Osteoblast (primary cell): ENCODE results near the gene LIN28B. TPM values are rescaled to one million over a fixed set of nuclear protein-coding genes. Genes with fewer than 3 reads are reported as not detected.
"Not testable (repeated sequence)": the region's sequence is repeated elsewhere in the genome, so short reads cannot be mapped to it uniquely, and the experiment has no call there.

ENCODE experiments used
- DNase-seq: peaks from one replicate; pipeline ENCODE4 v3.0.0; 2011; ENCODE audit warnings: low spot score, mixed read lengths; ENCODE audit not compliant: insufficient read length; ENCODE audit errors: missing footprints
- H2AFZ ChIP-seq: 2 replicates; pipeline ENCODE4 v1.6.0; 2011; ENCODE audit warnings: mild to moderate bottlenecking, low read length
- H3K27ac ChIP-seq: 2 replicates; pipeline ENCODE4 v1.5.1; 2011; ENCODE audit warnings: mild to moderate bottlenecking, low read depth, low read length, moderate library complexity
- H3K27me3 ChIP-seq: 2 replicates; pipeline ENCODE4 v1.6.0; 2012; ENCODE audit warnings: mild to moderate bottlenecking, control low read depth, inconsistent platforms, low read length, moderate library complexity; ENCODE audit not compliant: insufficient read depth
- H3K36me3 ChIP-seq: 2 replicates; pipeline ENCODE4 v1.5.1; 2011; ENCODE audit warnings: mild to moderate bottlenecking, low read length, control low read depth, moderate library complexity; ENCODE audit not compliant: insufficient read depth
- H3K4me1 ChIP-seq: 2 replicates; pipeline ENCODE4 v1.5.1; 2011; ENCODE audit warnings: mild to moderate bottlenecking, low read length, control low read depth, moderate library complexity; ENCODE audit not compliant: insufficient read depth
- H3K4me2 ChIP-seq: 2 replicates; pipeline ENCODE4 v1.6.0; 2011; ENCODE audit warnings: mild to moderate bottlenecking, low read length; ENCODE audit not compliant: insufficient read depth
- H3K4me3 ChIP-seq: fragments of 200-600 bp; sonication (generic); 3 replicates; pipeline ENCODE4 v1.5.1; 2012; ENCODE audit warnings: mild to moderate bottlenecking, low read length, inconsistent platforms; ENCODE audit not compliant: insufficient read depth
- H3K79me2 ChIP-seq: 2 replicates; pipeline ENCODE4 v1.6.0; 2012; ENCODE audit warnings: mild to moderate bottlenecking, low read length, control low read depth, inconsistent platforms; ENCODE audit not compliant: insufficient read depth
- H3K9me3 ChIP-seq: 2 replicates; pipeline ENCODE4 v1.5.1; 2011; ENCODE audit warnings: low read depth, low read length, control low read depth
- H4K20me1 ChIP-seq: 2 replicates; pipeline ENCODE4 v1.6.0; 2012; ENCODE audit warnings: mild to moderate bottlenecking, low read length, control low read depth; ENCODE audit not compliant: insufficient read depth
- CTCF ChIP-seq: IDR thresholded peaks from 2 replicates; pipeline ENCODE4 v1.5.1; 2011; ENCODE audit warnings: mild to moderate bottlenecking, low read depth, low read length, moderate library complexity; ENCODE audit errors: extremely low read depth
- total RNA-seq: library from RNA; depleted of rRNA; stranded (reverse); fragments of >200 nt; gene quantifications from 2 replicates; pipeline ENCODE4 v1.2.3, GENCODE V29; 2012

The LIN28B gene
- total RNA-seq, 1 donor, result not detected

GRCh38 chr6:105080279-105080678, 123.4 kb downstream of the LIN28B start:
- no peak overlapping the region for H3K4me2 ChIP-seq
- H2AFZ ChIP-seq, result no peak overlapping the region
- H3K27me3 ChIP-seq, result peaks cover 9% of the 10 kb centered on the region
- H3K36me3 ChIP-seq, result no peaks in the 10 kb centered on the region
- no peaks in the 10 kb centered on the region for H4K20me1 ChIP-seq
- H3K9me3 ChIP-seq, result no peaks in the 10 kb centered on the region
- DNase-seq, result no peak
- peaks cover 3% of the 10 kb centered on the region for H3K4me1 ChIP-seq
- H3K27ac ChIP-seq, result no peak overlapping the region
- no peak overlapping the region for H3K4me3 ChIP-seq
- TF ChIP-seq CTCF, result no peak
- H3K79me2 ChIP-seq, result no peaks in the 10 kb centered on the region

- H3K4me1 ChIP-seq, H3K27me3 ChIP-seq, DNase-seq, H3K9me3 ChIP-seq, H3K27ac ChIP-seq, H3K79me2 ChIP-seq, H2AFZ ChIP-seq, H3K36me3 ChIP-seq, H3K4me2 ChIP-seq, H4K20me1 ChIP-seq, H3K4me3 ChIP-seq: not testable (repeated sequence)
Measured at GRCh38 chr6:105081662-105082061, 124.8 kb downstream of the LIN28B start.

DNA sequence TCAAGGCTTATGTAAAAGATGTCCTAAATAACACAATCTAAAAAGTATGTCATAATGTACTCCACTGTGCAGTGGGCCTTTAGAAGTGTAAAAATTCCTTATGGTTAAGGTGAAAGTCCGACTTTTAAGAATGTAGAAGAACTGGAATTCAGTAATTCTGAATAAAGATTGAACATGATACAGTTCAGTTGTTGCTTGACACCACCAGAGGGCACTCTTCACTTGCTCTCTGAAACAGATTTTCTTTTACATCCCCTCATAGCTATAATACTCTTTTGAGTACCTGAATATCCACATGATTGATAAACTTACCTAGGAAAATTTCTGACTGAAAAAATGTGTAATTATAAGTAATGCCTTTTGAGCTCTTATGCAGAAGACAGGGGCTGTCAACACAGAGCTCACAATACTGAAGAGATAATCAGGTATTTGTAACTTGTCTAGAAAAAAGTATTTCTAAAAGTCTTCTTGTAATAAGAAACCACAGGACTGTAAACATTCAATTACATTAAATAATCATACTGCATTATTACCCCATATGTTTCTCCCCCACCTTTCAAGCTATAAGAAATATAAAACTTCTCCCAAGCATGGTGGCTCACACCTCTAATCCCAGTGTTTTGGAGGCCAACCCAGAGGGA, 130.8 kb downstream of the LIN28B start:
- no peaks in the 10 kb centered on the region for H3K9me3 ChIP-seq
- no peaks in the 10 kb centered on the region for H3K36me3 ChIP-seq
- H3K4me3 ChIP-seq, result no peak overlapping the region
- peak; percentile 70 for DNase-seq
- no peak overlapping the region for H3K4me2 ChIP-seq
- peak; percentile 80 for TF ChIP-seq CTCF
- no peaks in the 10 kb centered on the region for H3K79me2 ChIP-seq
- H3K27ac ChIP-seq, result no peak overlapping the region
- H2AFZ ChIP-seq, result no peak overlapping the region
- H3K4me1 ChIP-seq, result no peaks in the 10 kb centered on the region
- no peaks in the 10 kb centered on the region for H4K20me1 ChIP-seq
- H3K27me3 ChIP-seq, result no peaks in the 10 kb centered on the region

DNA sequence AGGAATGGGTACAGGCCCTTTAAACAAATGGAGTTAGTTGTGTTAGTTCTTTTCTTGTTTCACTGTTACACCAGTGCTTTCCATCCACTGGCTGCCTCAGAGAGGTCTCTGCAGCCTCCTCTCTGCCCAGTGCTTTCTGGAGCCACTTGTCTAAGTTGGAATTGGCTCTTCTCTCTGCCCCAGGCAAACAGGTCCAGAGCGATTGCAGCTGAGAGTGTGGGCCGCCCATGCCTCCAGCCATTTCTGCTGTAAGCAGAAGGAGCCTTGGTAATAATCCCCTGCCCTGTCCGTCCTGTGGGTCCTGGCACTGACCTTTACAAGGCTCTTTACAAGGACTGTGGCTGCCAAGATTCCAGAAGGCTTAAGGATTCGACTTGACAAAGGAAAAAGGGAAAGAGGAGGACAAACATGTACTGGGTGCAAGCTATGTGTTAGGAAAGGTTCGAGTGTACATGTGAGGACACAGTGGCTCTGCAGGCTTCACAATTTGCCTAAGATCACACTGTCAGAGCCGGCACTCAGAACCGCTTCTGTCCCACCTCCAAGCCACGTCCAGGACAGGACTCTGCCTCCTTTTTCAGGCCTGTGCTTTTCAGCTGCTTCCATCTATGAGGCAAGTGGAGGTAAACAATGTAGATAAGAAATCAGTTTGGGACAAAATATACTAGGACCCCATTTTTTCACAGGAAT, 134.4 kb downstream of the LIN28B start:
- Histone ChIP-seq H3K4me2 (no peak overlapping the region), H3K27ac (no peak overlapping the region), H3K4me1 (no peaks in the 10 kb centered on the region), H3K9me3 (no peaks in the 10 kb centered on the region), H3K4me3 (no peak overlapping the region), H3K27me3 (no peaks in the 10 kb centered on the region), H4K20me1 (no peaks in the 10 kb centered on the region), H3K79me2 (no peaks in the 10 kb centered on the region), H2AFZ (peak overlapping the region; percentile 67), H3K36me3 (no peaks in the 10 kb centered on the region)
- no peak for DNase-seq
- no peak for TF ChIP-seq CTCF
